Epidermal melanocyte (primary cell): Measurements from ENCODE around the gene LENG8.
A peak's percentile ranks its signal among the peaks of the same experiment; 100 is the strongest.
"Not testable (repeated sequence)": the region's sequence is repeated elsewhere in the genome, so short reads cannot be mapped to it uniquely, and the experiment has no call there.

Experiments
- DNase-seq: peaks from one replicate; pipeline ENCODE4 v3.0.0; 2011; ENCODE audit warnings: low spot score; ENCODE audit not compliant: insufficient read length

Gene LENG8

DNA sequence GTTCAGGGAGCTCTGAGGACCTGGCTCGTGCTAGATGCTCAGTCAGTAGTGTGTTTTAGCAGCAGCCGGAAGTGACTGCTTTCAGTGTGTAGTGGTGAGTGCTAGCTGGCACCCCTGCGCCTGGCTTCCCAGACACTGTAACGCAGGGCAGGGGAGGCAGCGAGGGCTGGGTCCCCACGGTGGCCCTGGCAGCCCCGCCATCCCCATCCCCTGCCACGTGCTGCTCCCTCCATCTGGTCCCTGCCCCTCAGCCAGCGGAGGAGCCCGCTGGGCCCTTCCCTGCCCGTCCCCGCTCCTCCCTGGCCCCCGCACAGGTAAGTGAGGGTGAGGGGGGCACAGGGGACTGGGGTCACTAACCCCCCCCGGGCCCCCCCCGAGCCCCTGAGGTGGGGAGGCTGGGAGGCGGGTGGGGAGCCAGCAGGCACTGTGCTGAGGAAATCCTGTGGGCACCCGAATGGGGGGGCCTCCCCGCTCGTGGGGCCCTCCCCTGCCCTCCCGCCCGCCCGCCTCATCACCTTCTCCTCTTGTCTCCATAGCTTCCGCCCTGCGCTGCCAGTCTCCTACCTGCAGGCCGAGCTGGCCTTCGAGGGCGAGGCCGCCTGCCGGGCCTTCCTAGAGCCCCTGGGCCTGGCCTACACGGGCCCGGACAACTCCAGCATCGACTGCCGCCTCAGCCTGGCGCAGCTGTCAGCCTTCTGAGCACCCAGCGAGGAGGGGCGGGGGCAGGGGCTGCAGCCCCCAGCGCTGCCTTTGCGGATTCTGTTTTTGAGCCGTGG, 11.4 kb downstream of the LENG8 start:
- DNase-seq, result no peak

DNA sequence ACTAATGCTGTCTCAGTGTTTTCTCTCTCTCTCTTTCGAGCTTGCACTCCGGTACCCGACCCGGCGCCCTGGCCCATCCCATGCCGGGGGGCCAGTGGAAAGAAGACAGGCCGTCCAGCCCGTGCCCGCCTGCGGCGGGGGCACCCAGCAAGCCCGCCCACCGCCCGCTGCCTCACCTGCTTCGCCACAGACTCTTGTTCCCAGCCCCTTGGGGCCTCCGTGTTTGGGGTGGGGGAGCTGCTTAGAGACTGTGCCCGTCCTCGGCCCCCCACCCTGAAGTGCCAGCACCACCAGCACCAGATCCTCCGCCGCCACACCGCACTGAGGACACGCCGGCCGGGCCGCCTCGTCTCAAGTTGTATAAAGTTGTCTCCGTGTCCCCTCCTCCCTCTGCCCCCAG, 12.2 kb downstream of the LENG8 start:
- DNase-seq, result no peak

DNA sequence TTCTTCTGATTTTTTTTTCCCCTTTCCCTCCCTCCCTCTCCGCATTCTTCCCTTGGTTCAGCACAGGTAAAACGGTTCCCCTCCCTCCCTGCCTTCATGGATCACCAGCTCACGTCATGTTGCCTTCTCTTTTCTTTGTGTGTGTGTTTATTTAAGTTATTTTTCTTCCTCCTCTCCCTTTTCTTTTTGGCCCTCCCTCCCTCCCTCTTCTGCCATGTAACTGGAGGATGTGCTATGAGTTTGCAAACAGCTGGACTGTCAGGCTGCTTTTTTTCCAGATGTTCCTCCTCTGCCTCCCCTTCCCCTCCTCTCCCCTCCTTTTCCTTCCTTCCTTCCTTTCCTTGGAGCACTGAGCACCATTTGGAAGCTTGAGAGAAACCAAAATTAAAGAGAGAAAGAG, 12.6 kb downstream of the LENG8 start:
- DNase-seq, result no peak

DNA sequence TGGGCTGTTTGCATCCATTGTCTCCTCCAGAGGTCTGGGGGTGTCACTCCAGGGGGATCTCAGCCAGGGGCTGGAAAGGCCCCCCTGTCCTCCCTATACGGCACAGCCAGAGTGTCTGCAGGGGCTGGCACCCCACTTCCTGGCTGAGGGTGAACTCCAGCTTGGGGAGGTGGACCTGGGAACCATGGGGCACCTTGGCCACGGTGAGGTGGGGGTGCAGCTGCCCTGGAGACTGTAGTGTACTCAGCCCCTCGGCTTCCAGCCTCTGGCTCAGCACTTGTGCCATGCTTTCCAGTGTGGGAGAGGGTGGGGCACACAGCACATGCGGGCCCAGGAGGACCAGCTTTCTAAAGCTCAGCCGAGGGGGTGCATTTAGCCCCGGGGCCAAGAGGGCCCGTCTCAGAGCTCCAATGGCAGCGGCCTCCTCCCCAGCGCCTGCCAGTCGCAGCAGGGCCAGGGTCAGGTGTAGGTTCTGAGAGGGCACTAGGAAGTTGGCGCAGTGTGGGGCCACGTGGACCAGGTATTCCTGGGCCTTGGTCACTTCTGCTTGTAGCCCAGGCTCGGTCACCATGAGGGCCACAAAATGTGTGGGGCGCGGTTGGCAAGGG, 13.2 kb downstream of the LENG8 start:
- no peak for DNase-seq

DNA sequence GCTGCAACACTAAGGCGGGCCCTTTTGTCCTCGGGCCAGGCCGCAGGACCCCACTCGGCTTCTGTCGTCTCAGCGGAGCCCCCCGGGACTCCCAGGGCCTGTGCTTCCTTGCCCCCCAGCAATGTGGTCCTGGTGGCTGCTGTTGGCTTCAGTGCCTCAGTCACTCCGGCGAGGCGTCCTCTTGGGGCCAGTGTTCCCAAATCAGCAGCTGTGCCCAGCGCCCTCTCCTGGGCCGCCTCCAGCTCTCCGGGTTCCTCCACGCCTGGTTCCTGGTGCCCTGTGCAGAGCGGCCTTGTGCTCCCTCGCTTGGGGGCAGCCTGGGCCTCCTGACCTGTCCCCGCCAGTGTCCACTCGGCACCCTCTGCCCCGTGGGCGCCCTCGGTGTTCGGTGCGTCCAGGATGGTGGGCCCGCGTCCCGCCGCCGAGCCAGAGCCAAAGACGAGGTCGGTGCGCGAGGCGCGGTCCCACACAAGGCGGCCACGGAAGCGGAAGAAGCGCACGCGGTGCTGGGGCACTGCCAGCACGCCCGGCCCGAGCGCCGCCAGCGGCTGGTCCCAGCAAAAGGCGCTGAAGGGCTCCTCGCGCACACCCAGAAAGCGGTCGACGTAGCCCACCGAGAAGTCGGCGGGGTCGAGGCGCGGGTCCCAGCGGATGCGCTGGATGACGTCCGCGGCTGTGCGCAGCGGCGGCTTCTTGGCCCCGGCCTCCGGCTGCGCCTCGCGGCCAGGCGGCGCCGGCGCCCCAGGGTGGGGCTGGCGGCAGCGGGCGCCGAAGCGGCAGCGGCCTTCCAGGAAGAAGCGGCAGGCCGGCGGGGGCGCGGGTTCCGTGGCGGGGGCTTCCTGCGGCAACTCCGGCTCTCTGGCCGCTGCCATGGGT, 13.9 kb downstream of the LENG8 start:
- DNase-seq, result no peak

DNA sequence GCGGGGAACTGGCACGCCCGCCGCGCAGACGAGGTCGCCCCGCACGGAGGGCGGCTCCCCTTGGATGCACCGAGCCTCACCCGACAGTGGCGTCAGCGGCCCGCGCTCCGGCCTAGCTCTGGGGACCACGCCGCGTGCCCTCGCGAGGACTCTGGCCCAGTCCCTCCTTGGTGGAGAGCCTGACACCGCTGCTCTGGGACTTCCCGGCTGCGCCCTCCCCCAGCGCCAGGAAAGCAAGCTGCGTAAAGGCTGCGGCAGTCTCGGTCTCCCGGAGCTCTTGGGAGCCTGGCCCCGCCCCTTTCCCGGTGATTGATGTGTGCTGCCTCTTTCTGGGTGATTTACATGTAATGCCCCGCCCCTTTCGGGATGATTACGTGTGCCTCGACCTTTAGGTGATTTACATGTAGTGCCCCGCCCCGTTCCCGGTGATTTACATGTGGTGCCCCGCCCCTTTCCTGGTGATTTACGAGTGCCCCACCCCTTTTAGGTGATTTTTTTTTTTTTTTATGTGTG, 14.6 kb downstream of the LENG8 start, which contains the start of gene LENG9:
LENG9 (minus strand) TSS at position 248 of the 513 bp plus-strand sequence. CDS start 252 bp downstream, outside the sequence.
- peak; percentile 93 for DNase-seq

DNA sequence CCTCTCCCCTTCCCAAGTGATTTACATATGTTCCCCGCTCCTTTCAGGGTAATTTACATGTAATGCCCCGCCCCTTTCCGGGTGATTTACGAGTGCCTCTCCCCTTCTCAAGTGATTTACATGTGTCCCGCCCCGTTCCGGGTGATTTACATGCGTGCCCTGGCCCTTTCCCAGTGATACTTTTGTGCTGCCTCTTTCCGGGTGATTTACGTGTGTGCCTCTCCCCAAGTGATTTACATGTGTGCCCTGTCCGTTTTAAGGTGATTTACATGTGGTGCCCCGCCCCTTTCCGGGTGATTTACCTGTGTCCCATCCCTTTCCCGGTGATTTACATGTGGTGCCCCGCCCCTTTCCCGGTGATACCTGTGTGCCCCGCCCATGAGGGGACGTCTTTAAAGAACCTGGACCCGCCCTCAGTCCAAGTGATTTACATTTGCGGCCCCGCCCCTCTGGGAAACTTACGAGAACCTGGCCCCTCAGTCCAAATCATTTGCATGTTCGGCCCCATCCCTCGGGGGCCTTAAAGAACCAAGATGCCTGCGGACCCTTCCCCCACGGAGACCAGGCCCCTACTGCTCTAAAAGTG, 15.1 kb downstream of the LENG8 start:
- DNase-seq, result peak; percentile 51

DNA sequence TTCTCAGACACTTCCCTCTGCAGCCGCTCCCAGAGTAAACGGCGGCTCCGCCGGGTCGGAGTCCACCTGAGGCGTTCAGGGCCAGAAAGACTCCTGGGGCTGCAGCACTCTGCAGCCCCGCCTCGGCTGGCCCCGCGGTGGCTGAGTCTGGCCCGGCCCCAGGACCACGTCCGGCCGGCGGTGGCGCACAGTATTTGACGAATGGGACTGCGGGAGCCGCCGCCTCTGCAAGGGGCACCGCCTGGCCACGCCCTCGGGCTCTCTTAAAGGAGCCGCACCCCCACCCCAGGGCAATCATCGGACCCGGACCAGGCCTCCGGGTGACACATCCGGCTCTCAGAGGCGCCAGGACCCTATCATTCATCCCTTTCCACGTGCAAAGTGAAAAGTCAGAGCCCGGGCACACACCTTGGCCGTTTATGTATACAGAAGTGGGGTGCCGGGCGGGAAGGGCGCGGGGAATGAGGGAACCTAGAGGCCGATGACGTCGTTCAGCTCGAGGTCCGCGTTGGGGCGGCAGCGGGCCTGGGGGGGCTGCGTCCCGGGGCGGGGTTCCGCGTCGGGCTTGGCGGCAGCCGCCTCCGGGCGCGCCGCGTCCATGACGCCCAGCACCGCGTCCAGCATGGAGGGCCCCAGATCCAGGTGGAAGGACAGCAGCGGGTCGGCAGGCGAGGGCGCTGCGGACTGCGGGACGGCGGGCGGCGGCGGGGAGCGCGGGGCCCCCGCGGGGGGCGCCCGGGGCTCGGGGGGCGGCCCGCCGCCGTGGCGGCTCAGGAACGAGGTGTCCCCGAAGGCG, 15.8 kb downstream of the LENG8 start:
- DNase-seq, result peak; percentile 70

DNA sequence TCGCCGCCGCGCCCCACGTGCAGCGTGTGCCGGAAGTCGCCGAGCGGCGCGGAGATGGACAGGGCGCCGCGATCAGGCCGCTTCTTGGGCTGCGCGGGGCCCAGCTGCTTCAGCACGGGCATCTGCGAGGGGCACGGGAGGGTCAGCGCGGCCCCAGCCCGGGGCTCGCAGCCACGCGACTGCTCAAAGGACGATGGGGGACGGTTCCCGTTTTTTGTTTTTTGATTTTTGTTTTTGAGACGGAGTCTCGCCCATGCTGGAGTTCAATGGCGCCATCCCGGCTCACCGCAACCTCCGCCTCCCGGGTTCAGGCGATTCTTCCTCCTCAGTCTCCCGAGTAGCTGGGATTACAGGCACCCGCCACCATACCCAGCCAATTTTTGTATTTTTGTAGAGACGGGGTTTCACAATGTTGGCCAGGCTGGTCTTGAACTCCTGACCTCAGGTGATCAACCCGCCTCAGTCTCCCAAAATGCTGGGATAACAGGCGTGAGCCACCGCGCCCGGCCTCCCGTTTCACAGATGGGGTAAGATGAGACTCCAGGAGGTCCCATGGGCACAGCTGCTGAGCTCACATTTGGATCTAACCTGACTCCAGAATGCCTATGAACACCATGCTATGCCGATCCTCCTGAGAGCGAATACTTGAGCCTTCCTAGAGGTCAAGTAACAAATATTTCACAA, 16.6 kb downstream of the LENG8 start:
- DNase-seq, result no peak

DNA sequence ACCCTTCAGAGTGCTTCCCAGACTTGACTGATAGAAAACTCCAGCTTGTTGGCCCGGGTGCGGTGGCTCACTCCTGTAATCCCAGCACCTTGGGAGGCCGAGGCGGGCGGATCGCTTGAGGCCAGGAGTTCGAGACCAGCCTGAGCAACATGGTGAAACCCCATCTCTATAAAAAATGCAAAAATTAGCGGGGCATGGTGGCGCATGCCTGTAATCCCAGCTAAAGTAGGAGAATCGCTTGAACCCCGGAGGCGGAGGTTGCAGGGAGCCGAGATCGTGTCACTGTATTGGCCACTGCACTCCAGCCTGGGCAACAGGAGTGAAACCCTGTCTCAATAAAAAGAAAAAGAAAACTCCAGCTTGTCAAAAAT, 17.1 kb downstream of the LENG8 start:
- not testable (repeated sequence) for DNase-seq

DNA sequence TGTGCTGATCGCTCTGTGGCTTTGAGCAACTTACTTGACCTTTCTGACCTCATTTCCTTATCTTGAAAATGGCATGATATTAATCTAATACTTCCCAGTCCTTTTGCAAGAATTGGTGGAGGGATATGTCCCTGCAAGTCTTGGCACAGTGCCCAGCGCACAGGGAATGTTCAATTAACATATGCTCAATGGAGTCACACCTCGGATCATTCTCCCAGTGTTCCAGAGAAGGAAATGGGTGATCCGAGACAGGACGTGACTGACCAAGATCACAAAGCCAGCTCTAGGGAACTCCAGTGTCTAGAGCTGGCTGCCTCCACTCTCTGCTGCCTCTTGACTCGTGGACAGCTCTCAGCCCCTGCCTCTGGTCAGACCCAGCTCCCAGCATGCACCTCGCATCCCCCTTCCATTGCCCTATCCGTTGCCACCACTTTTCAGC, 20.5 kb downstream of the LENG8 start:
- DNase-seq, result peak; percentile 15

DNA sequence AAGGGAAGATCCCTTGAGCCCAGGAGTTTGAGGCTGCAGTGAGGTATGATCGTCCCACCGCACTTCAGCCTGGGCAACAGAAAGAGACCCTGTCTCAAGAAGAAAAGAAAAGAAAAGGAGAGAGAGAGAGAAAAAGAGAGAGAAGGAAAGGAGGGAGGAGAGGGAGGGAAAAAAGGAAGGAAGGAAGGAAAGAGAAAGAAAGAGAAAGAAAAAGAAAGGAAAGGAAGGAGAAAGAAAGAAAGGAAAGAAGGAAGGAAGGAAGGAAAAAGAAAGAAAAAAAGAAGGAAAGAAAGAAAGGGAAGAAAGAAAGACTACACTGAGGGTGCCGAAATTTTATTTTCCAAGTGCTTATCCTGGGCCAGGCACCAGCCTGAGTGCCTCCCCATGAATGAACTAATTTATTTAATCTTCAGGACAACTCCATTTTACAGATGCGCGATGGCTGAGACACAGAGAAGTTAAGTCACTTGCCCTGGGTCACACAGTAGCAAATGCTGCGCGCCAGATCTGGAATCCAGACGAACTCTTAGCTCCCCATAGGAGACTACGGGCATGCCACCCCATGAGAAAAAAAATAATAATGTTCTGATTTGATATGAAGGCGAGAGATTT, 21.4 kb downstream of the LENG8 start:
- no peak for DNase-seq

DNA sequence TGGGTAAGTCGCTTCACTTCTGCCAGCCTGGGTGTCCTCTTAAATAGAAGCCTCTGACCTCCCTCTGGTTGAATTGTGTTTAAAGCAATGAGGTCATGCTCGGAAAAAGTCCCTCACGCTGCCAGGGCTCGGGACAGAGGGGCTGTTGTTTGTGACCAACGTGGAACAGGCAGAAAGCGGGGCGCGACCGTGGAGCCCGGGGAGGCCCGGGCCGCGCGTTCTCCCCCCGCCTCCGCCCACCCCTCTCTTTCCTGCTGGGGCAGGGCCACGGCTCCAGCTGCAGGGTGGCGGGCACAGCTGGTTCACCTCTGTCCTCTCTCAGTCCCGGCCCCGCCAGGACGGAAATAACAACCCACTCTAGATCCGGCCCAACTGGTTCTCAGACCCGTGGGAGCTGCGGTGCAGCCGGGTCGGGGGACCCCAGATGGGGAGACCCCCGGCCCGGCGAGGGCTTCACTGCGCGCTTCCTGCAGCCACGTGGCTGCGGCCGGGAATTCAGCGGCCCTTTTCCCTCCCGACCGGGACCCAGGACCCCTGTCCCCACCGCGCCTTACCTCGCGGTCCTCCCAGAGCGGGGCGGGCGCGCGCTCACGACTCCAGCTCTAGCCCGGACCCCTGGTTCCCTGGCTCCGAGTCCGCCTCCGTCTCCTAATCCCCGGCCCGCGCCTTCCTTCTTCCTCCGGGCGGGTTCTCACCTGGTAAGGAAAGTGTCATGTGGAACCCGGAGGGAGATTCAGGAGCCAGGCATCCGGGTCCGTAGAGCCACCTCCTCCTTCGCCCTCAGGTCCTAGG, 22.2 kb downstream of the LENG8 start:
- peak; percentile 16 for DNase-seq

DNA sequence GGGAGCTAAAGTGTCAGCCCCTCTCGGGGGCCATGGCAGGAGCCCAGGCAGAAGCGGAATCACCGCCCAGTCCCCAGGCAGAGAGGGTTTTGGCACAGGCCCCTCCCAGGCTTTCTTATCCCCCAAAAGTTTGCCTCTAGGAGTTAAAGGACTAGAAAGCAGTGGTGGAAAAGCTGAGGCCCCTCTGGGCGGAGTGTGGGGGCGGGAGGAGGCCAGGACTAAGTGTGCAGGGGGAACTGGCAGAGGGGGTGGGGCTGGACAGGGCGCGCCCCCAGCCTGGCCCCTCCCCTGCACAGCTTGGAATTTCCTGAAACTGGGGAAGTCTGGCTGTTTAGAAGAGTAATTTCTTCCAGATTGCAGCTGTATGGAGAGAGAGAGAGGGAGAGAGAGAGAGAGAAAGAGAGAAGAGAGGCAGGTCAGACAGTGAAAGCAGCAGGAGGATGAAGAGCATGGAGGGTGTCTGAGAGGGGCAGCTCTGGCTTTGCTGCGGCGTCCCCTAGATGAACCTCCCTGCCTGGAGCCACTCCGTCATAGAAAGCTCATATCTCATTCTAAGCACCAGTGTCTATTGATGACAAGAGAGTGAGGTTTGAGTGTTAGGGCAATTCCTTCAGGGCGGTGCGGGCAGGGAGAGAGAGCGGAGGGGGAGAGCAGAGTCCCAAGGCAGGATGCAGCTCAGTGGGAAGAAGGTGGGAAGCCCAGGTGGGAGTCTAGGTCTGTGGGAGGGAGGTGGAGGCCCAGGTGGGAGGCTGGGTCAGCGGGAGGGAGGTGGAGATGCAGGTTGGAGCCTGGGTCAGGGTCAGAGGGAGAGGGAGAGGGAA, 24.3 kb downstream of the LENG8 start, which contains the start of gene CDC42EP5:
CDC42EP5 (minus strand) TSS at position 226 of the 821 bp plus-strand sequence. CDS start 7,749 bp downstream, outside the sequence.
- peak; percentile 94 for DNase-seq

DNA sequence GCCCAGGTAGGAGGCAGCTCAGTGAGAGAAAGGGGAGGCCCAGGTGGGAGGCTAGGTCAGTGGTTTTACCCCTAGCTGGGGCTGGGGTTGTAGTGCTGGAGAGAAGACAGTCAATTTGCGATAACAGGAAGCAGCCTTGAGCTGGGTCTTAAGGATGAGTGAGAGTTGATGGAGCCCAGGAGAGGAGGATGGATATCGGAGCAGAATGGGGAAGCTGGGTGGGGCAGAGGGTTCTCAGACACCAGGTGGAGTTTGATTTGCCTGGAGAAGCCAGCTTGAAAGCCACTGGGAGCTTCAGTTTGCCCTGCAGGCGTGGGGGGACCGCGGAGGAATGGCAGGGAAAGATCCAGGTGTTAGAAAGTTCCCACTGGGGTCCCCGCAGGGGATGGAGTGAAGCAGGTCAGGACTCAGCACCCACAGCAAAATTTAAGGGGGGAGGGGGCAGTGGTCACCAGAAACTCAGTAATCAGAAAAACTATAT, 24.9 kb downstream of the LENG8 start:
- no peak for DNase-seq

DNA sequence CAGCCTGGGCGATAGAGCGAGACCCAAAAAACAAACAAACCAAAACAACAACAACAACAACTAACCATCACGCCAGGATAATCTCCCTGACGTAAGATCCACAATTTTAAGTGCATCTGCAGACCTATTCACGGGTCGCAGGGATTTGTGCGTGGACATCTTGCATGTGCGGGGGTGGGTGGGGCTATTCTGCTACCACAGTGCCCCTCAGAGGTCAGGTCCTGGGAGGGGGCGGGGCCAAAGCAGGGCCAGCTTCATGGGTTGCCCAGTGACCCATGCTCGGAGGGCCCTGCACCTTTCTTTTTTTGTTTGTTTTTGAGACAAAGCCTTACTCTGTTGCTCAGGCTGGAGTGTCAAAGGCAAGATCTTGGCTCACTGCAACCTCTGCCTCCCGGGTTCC, 26.7 kb downstream of the LENG8 start:
- DNase-seq, result no peak

DNA sequence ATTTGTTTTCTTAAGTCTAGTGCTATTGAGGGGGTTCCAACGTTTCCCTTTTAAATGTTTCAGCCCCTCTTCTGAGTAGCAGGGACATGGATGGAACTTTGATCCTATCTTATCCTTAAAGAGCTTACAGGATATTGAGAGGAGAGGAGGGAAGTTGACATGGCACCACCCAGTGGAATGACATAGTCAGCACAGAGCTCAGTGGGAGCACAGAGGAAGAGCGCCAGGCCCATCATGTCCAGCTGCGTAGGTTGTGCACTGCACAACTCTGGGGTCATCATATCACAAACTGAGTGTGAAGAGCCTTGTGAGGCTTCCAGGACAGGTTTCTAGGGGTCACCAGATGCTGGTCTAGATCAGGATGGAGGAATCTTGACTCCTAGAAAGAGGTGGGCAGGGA, 28.7 kb downstream of the LENG8 start:
- DNase-seq, result no peak
